ENCODE measurements around the gene HSF5.

Gene HSF5

DNA sequence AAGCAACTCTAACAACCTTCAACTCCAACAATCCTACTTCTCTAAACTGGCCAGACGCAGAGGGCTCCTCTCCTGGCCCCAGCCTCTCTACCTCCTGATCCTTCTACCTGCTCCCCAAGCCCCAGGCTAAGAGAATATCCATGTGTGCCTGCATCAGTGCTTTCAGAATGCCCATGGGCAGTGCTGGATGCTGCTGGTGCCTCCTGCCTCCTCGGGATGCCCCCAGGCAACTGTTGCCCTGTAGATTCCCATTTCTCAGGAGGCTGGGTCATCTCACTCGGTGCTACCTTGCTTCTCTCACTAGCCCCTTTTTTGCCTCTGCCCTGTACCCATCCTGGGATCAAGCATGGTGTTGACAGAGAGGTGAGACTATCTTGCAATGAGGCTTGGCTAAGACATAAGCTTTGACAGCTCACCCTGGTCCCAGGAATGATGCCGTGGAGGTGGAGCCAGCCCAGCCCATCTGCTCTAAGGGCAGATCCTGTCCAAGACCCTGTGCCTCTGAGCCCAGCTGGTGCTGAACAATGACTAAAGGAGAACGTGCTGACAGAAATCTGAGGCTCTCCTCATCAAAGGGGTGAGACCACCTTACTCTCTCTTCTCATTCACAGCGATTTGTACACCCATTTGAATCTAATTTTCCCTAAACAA, 116.8 kb downstream of the HSF5 start:
- DNase-seq (ENCODE audit: low read depth in 4 of 4, low spot score in 1 of 4), result no peak

DNA sequence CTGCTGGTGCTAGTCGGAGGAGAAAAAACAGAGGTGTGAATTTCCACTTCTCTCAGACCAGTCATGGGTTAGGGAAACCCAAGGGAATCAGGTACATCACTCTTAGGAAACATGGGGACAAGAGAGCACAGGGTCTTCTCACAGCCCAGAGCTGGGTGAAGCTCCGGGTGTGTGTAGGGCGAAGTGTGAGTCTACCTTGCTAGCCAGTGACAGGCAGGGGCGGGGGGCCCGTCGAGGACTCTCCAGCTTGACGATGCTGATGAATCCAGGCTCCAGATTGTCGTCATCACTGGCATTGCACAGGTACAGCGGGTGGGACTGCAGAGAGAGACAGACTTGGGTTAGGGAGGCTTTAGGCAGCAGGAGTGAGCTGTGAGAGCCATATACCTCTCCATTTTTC, 117.5 kb downstream of the HSF5 start:
- no peak for DNase-seq (ENCODE audit: low read depth in 4 of 4, low spot score in 1 of 4)

DNA sequence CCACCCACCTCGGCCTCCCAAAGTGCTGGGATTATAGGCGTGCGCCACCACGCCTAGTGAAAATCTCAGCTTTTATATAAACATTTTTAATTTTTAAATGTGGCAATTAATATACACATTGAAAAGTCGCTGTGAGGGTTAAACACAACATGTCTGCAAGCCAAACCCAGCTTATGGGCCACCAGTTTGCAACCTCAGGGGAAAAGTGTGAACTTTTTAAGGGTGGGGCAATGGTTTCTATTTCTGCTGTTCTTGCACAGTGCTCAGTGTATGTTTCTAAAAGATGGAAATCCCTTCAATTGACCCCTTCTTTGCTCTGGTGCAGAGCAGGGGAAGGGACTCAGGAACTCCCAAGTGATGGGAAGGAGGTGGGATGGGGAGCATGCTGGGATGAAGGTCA, 117.9 kb downstream of the HSF5 start:
- no peak for DNase-seq (ENCODE audit: low read depth in 4 of 4, low spot score in 1 of 4)

Measured in stimulated activated CD4-positive, alpha-beta T cell treated with anti-CD3 and anti-CD28 coated beads, Interleukin-1b, Interleukin-23, amount 100 ng/mL, for 24 hours (primary cell).